Suprapubic skin (tissue), 4 donors: ENCODE data around the gene SCPEP1. TPM values are rescaled to one million over a fixed set of nuclear protein-coding genes. Genes with fewer than 3 reads are reported as not detected.

Experiments
- DNase-seq, 2 donors: peaks; one replicate each; pipeline ENCODE4 v3.0.0-alpha.2; 2019; ENCODE audit warnings: low spot score in 2 of 2
- H3K27ac ChIP-seq: fragments of 200-600 bp; sonication (generic); one replicate; pipeline ENCODE4 v1.5.1; 2019
- H3K27me3 ChIP-seq: fragments of 200-600 bp; sonication (generic); one replicate; pipeline ENCODE4 v1.5.1; 2019
- H3K36me3 ChIP-seq: fragments of 200-600 bp; sonication (generic); one replicate; pipeline ENCODE4 v1.5.1; 2019
- H3K4me1 ChIP-seq: fragments of 200-600 bp; sonication (generic); one replicate; pipeline ENCODE4 v1.5.1; 2019
- H3K4me3 ChIP-seq: fragments of 200-600 bp; sonication (generic); one replicate; pipeline ENCODE4 v1.5.1; 2019; ENCODE audit warnings: mild to moderate bottlenecking
- H3K9me3 ChIP-seq: fragments of 200-600 bp; sonication (generic); one replicate; pipeline ENCODE4 v1.5.1; 2019
- EP300 ChIP-seq: sonication (generic); formaldehyde crosslinking; IDR thresholded peaks from one replicate; pipeline ENCODE4 v1.6.1; 2017; ENCODE audit warnings: antibody characterized with exemption
- POLR2A ChIP-seq, 2 donors: fragments of 450-650 bp; IDR thresholded peaks; one replicate each; pipeline ENCODE4 v1.6.1; 2017; ENCODE audit warnings: antibody characterized with exemption in 2 of 2, mild to moderate bottlenecking in 2 of 2, moderate library complexity in 2 of 2
- POLR2AphosphoS5 ChIP-seq, 3 donors: sonication (generic); formaldehyde crosslinking; IDR thresholded peaks; one replicate each; pipeline ENCODE4 v1.6.1; 2017; ENCODE audit warnings: antibody characterized with exemption in 3 of 3
- WGBS: methylation state at CpG from one replicate; pipeline ENCODE4 v1.1.5; 2018; 5-methylcytosine and 5-hydroxymethylcytosine counted together
- total RNA-seq, 4 donors: library from RNA; depleted of rRNA; stranded (reverse); fragments of >200 nt; gene quantifications; one replicate each; pipeline ENCODE4 v1.1.0, GENCODE V29; 2016
- TF ChIP-seq, protein P1 (sequence below), 2 donors: fragments of 200-600 bp in 1 of 2; fragments of 450-650 bp in 1 of 2; sonication (generic) in 1 of 2; IDR thresholded peaks; one replicate each; pipeline ENCODE4 v1.5.1; 2016 to 2019; ENCODE audit warnings: antibody characterized with exemption in 2 of 2, mild to moderate bottlenecking in 1 of 2, moderate library complexity in 1 of 2

Gene SCPEP1
- total RNA-seq, 4 donors from 2014 or later: 81.2 to 160 (median 100.0) TPM

- TF ChIP-seq POLR2A (IDR thresholded peaks at IDR 0.05) (no peak), EP300 (no peak)
- DNase-seq: no peak
- no peak overlapping the region for H3K27ac ChIP-seq
- WGBS: 61% methylated on average over 4 of the region's 4 CpGs
- no peaks in the 10 kb centered on the region for H3K9me3 ChIP-seq
- H3K36me3 ChIP-seq: no peaks in the 10 kb centered on the region
- no peaks in the 10 kb centered on the region for H3K27me3 ChIP-seq
- peaks cover 3% of the 10 kb centered on the region for H3K4me1 ChIP-seq
- no peak overlapping the region for H3K4me3 ChIP-seq
Measured at GRCh38 chr17:57021226-57021940, 43.5 kb downstream of the SCPEP1 start.

GRCh38 chr17:57025876-57026275 is 47.9 kb downstream of the SCPEP1 start:
- no peak overlapping the region for H3K4me3 ChIP-seq
- TF ChIP-seq POLR2A (IDR thresholded peaks at IDR 0.05) (no peak), EP300 (no peak), POLR2AphosphoS5 (IDR thresholded peaks at IDR 0.05) (no peak)
- TF ChIP-seq, protein P1, sequence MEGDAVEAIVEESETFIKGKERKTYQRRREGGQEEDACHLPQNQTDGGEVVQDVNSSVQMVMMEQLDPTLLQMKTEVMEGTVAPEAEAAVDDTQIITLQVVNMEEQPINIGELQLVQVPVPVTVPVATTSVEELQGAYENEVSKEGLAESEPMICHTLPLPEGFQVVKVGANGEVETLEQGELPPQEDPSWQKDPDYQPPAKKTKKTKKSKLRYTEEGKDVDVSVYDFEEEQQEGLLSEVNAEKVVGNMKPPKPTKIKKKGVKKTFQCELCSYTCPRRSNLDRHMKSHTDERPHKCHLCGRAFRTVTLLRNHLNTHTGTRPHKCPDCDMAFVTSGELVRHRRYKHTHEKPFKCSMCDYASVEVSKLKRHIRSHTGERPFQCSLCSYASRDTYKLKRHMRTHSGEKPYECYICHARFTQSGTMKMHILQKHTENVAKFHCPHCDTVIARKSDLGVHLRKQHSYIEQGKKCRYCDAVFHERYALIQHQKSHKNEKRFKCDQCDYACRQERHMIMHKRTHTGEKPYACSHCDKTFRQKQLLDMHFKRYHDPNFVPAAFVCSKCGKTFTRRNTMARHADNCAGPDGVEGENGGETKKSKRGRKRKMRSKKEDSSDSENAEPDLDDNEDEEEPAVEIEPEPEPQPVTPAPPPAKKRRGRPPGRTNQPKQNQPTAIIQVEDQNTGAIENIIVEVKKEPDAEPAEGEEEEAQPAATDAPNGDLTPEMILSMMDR (IDR thresholded peaks at IDR 0.05): no peak
- no peaks in the 10 kb centered on the region for H3K27me3 ChIP-seq
- peaks cover 3% of the 10 kb centered on the region for H3K4me1 ChIP-seq
- H3K9me3 ChIP-seq: no peaks in the 10 kb centered on the region
- H3K27ac ChIP-seq: no peak overlapping the region
- DNase-seq: no peak
- 80% methylated on average over 1 of the region's 1 CpG for WGBS
- H3K36me3 ChIP-seq: no peaks in the 10 kb centered on the region

DNA sequence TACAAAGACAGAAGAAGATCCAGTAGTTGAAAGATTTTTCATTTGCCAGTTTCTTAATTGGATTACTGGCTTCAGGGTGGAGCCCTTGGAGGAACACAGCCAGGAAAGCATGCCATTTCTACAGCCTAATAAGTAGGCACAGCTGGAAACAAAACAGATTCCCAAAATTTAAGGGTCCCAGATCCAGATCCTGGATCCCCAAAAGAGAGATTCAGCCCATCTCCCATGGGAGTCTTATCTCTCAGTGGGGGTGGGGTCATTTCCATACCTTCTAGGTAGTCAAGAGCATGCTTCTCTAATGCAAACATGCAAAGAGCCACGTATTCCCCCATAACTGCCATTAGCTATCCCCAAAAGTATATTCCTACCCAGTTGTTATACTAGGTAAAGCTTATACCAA is 49.9 kb downstream of the SCPEP1 start:
- 76% methylated on average over 1 of the region's 1 CpG for WGBS
- Histone ChIP-seq H3K36me3 (no peaks in the 10 kb centered on the region), H3K27me3 (no peaks in the 10 kb centered on the region), H3K4me1 (peaks cover 1% of the 10 kb centered on the region), H3K9me3 (no peaks in the 10 kb centered on the region), H3K4me3 (no peak overlapping the region), H3K27ac (no peak overlapping the region)
- no peak for TF ChIP-seq POLR2AphosphoS5 (IDR thresholded peaks at IDR 0.05)
- TF ChIP-seq EP300: no peak
- TF ChIP-seq, protein P1 (IDR thresholded peaks at IDR 0.05): no peak
- TF ChIP-seq POLR2A (IDR thresholded peaks at IDR 0.05): no peak
- no peak for DNase-seq

GRCh38 chr17:57032343-57032742 is 54.4 kb downstream of the SCPEP1 start:
- H3K27me3 ChIP-seq: peaks cover 3% of the 10 kb centered on the region
- TF ChIP-seq POLR2A (IDR thresholded peaks at IDR 0.05): no peak
- TF ChIP-seq, protein P1 (IDR thresholded peaks at IDR 0.05): no peak
- TF ChIP-seq EP300: no peak
- no peak for TF ChIP-seq POLR2AphosphoS5 (IDR thresholded peaks at IDR 0.05)
- DNase-seq: peak in 1 of 2 donors; percentile 34

DNA sequence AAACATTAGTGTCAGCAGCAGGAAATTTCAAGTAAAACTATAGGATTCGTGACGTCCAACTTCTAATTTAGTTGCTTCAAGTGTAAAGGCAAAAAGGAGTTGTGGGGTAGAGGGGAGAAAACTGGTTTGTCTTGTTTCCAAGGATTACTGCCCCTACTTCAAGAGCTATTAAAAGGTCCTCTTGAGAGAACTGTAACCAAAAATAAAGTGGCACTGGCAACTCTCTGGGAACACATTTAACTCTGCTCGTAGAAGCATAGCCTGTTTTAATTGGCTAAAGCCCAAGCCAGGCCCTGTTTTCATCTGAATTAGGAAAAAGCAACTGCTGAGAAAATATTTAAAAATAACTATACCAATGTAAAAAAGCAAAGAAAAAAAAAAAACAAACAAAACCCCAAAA is 55.4 kb downstream of the SCPEP1 start:
- H3K27ac ChIP-seq: peak overlapping the region; percentile 71
- TF ChIP-seq, protein P1 (IDR thresholded peaks at IDR 0.05): no peak
- TF ChIP-seq POLR2A (IDR thresholded peaks at IDR 0.05) (no peak), EP300 (no peak), POLR2AphosphoS5 (IDR thresholded peaks at IDR 0.05) (no peak)
- H3K4me3 ChIP-seq: no peak overlapping the region
- peaks cover 38% of the 10 kb centered on the region for H3K4me1 ChIP-seq
- peaks cover 3% of the 10 kb centered on the region for H3K27me3 ChIP-seq
- no peak for DNase-seq
- no peaks in the 10 kb centered on the region for H3K36me3 ChIP-seq
- WGBS: 18% methylated on average over 3 of the region's 3 CpGs
- no peaks in the 10 kb centered on the region for H3K9me3 ChIP-seq

More at GRCh38 chr17:57032343-57032742, 54.4 kb downstream of the SCPEP1 start:
- no peaks in the 10 kb centered on the region for H3K36me3 ChIP-seq
- WGBS: 70% methylated on average over 8 of the region's 8 CpGs
- H3K9me3 ChIP-seq: no peaks in the 10 kb centered on the region
- peaks cover 38% of the 10 kb centered on the region for H3K4me1 ChIP-seq
- H3K4me3 ChIP-seq: no peak overlapping the region
- peak overlapping the region; percentile 71 for H3K27ac ChIP-seq
